Stimulated activated CD4-positive, alpha-beta T cell treated with anti-CD3 and anti-CD28 coated beads, Interleukin-1b, Interleukin-23, amount 100 ng/mL, for 1 hour (primary cell): ENCODE measurements around the gene SH3RF1.

Source experiments
- DNase-seq, 2 donors: peaks; one replicate each; pipeline ENCODE4 v3.0.0-alpha.2; 2020; ENCODE audit warnings: low read depth in 2 of 2

SH3RF1 gene

DNA sequence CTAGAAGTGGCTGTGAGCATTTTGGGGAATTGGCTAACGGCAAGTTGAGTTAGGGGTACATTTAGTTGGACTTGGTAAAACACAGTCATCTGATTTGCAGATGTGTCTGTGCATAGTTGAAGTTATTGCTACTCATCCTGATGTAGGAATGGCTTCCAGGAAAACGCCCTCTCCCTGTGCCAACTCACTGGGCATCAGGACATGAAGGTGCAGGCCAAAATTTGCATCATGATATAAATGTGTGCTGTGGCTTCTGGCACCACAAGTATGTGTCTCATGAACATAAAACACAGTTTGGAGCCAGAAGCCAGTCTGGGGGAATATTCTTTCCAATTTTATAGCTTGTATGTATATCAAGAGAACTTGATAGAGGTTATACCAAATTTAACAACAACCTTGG is 206.5 kb downstream of the SH3RF1 start:
- DNase-seq = no peak

DNA sequence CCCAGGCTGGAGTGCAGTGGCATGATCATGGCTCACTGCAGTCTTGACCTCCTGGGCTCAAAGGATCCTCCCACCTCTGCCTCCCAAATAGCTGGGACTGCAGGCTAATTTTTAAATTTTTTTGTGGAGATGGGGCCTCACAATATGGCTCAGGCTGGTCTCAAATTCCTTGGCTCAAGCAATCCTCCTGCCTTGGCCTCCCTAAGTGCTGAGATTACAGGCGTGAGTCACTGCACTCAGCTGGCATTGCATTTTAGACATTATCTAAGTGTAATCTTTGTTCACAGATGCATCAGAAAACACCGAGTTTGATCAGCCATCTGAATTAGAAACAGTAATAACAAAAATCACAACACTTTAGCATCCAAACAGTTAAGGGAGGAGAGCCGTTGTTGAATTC is 207.3 kb downstream of the SH3RF1 start:
- no peak for DNase-seq

DNA sequence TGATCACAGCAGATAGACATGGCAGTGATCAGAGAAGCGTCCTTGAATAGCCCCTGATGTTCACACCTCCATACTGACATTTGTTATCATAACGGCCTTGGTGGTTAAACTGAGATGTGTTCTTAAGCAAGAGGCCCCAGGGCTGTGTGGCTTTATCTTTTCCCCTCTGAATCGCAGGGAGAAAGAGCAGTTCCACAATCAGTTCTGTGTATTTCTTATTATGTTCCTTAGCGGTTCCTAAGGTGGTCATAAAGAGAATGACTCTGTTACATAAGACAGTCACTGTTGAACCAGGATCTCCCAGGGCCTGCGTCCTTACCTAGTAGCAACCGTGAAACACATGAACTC is 207.9 kb downstream of the SH3RF1 start:
- no peak for DNase-seq

- no peak for DNase-seq
Measured at GRCh38 chr4:169061386-169061785, 209.4 kb downstream of the SH3RF1 start.

DNA sequence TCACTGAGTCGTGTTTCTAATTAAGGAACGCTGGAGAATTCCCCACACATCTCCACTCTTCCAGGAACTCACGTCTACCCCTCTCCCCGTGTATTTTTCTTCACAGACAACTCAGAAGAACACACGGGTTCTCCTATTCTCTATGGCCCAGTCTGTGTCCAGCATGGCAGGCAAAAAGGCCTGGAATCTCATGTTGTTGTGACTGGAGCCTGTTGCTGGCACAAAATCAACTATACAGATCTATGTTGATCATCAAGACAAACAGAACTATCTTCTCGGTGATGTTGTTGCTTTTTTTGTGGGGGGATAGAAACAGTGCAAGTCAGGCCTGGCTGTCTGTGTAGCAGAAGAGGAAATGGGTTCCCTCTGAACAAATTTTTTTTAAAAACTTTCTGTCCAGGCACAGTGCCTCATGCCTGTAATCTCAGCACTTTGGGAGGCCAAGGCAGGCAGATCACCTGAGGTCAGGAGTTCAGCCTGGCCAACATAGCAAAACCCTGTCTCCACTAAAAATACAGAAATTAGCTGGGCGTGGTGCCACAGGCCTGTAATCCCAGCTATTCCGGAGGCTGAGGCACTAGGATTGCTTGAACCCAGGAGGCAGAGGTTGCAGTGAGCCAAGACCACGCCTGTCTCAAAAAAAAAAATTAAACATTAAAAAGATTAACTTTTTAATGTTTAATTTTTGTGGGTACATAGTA is 210.2 kb downstream of the SH3RF1 start:
- DNase-seq = no peak

DNA sequence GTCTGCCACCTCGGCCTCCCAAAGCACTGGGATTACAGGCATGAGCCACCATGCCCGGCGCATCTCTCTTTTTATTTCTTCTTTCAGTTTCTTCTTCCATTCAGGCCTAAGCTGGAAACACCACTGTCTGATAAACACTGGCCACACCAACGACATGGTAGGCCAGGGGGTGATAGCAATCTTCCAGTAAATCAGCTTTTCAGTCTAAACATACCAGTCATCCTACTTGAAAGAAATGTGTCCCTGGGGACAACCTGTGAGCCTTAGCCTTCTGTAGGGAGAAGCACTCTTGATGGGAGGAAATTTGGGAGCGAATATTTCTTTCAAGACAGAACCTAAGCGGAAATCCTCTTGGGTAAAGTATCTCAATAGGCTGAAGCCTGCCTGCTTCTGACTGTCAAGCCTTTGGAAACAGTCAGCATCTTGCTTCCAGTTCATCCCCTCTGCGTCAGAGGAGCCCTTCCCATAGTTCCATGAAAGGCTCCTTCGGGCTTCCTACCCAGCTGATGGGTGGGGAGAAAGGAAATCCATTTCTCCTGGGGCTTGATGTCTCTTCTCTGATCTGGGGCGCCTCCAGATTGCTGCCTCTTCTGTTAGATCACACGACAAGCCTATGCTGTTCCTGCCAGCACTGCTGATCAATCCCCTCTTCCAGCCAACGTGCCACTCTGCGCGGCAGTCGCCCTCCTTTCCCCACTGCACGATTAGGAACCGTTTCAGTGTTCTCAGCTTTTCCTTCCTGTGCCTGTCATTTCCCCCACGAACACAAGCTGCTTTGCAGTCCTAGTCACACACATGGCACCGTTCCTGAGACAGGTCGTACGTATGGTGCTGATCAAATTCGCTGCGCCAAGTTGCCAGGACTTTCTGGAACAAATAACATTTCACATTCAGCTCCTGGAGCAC is 211.2 kb downstream of the SH3RF1 start:
- no peak for DNase-seq

DNA sequence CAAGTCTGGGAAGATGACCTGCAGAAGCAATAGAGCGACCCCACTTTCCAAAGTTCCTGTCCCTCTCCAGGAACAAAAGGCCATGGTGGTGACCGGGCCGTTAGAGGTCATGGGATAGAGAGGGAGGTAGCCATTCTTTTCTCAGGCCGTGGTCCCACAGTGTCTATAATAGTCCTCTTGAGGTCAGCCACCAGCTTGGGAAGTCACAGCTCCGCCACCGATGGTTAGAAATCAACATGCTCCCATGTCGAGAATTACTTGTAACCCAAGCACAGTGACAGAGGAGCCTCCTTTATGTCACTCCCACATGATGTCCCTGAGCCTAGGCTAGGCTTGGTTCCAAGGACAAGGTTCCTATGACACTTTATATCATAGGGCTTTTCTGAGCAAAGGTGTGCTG is 212.4 kb downstream of the SH3RF1 start:
- DNase-seq = no peak

- DNase-seq = no peak
Measured at GRCh38 chr4:169054879-169055278, 215.9 kb downstream of the SH3RF1 start.

DNA sequence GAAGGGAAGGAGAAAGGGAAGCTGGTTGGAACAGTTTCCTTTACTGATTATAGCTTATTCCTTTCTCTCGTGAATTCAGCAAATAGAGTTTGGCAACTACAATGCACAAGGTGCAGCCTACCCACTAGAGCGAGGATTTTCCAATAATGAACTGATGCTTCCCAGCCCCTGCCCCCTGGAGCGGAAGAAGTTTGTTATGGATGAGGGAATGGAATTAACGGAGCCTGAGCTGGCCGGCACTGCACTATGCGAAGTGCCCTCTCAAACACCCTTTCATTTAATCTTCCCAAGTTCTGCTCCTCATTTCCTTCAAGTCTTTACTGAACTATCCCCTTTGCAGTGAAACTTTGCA is 218.2 kb downstream of the SH3RF1 start:
- DNase-seq = no peak

DNA sequence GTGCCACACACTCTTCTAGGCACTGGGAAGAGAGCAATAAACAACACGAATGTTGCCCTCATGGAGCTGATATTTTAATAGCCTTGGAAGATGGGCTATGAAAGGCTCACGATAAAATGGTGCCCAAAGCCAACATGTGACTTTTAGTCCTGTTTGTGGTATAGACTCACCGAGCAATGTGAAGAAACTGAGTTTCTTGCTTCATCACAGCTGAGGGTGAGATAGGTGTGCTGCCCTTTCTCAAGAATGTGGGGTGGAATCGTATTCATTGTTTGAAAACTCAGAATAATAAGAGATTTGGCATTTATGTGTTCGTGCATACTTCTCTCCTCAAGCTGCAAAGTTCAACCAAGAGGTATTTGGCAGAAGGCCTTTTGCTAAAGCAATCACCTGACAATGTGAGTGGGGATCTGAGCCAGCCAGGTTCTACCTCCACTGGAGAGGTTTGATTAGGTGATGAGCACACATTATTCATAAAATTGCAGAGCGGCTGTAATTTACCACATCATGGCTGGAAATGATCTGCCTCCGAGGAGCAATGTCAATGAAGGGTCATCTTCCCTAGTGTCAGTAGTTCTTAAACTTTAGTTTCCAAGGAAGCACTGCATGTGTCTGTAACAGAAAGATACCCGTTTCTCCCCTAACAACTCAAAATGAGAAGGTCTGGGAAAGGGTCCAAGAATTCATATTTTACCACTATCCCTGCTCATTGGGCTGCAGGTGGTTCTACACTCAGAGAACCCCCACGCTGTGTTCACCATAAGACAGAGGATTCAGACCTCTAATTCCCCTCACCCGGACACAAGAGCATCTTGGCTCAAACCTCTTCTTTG is 218.8 kb downstream of the SH3RF1 start:
- no peak for DNase-seq

DNA sequence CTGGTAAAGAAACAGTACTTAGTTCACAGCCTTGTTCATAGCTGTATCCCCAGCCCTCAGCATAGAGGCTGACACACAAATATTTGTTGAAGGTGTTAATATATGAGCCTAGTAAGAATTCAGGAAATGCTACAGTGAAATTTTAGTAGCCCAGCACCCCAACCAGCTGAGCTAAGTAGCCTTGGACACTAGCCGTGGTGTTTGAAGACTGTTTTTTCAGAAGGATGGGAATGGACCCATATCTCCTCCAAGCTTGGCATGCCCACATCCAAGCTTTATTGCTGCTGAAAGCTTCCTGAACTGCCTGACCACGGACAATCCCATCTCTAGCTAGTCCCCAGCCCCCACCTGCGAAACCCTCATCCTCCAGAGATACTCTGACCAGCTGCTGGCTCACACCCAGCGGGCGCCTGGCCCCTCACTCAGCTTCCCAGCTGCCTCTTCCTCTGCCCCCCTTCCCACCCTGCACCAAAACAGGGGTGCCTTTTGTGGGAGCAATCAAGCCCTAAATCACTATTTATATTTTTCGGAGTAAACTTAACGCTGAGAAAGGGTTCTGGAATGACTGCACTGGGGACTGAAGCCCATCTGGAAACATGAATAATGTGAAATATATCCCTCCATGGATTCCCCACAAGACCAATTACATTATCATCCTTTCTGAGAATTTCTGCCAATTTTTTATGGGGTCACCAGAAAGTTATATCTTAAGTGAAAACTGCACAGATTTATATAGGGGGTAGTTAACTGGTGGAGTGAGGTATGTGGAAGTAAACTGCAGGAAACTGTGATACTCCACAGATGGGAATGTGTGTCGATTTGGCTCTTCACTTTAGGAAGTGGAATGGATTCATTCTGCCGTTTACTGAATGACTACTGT is 219.6 kb downstream of the SH3RF1 start:
- DNase-seq = no peak

DNA sequence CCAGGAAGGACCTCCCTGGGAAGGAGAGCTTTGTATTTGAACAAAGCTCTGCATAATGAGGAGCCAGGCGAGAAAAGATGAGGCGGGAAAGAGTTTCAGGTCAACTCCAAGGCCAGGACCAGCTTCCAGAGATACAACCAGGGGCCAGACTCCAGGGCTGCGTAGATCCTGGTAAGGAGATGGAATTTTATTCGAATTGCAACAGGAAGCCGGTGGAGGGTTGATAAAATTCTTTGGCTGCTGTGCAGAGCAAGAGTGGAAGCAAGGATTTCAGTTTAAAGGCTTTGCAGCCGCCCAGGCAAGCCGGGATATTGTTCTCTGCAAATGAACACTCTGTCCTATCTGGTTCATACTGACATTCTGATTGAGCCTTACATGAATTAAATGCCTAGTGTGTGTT is 220.5 kb downstream of the SH3RF1 start:
- no peak for DNase-seq

GRCh38 chr4:169048868-169049414 is 221.8 kb downstream of the SH3RF1 start:
- DNase-seq = no peak

DNA sequence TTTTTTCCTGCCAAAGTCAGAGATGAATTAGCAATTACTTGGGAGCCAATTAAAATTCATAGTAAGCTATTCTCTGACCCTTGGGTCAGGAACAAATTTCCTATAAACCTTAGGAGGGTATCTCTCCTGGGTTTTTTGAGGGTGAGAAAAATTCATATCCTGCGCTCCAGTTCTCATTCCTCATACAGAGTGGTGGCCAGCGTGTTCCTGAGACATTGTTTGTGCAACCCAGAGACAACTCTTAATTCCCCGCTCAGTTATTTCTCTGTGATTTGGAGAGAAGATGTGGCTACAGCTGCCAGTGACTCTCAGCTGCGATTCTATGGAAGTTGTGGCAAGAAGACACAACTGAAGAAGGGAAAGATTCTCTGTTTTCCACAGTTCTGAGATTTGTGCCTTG is 222.8 kb downstream of the SH3RF1 start:
- no peak for DNase-seq

DNA sequence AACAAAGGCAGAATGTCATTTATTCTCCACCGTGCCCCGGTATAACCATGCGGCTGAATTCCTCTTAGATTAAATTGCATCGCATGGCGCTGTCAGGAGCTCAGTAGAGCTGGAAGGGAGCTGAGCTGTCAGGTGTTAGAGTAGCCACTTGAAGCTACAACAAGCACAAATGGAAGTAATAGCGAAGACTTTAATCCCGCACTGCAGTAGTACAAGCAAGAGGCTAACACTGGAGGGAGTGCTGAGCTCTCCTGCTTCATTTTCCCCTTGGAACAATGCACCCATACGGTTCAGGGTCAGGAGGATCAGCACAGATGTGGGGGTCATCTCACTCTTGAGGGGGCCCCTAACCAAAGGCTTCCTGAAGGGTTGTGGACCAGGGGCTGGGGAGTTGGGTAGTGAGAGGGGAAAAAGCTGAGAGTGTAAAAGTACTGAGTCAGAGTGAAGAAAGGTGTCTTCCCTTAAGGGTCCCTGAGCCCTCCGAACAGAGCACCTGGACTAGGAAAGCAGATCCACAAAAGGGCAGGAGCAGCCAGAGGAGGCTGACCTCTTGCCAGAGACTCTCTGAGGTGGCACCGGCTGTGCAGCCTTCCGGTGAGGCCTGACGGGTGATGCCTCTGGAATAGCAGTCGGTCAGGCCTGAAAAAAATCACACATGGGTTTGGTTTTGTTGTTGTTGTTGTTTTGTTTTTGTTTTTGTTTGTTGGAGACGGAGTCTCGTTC is 224.7 kb downstream of the SH3RF1 start:
- no peak for DNase-seq

GRCh38 chr4:169044714-169045447 is 225.9 kb downstream of the SH3RF1 start:
- DNase-seq = no peak
